Fibroblast of lung (primary cell): Measurements from ENCODE around the gene TWIST1. TPM values are rescaled to one million over a fixed set of nuclear protein-coding genes. Genes with fewer than 3 reads are reported as not detected.

ENCODE experiments used
- DNase-seq, 2 donors: peaks; one replicate each; pipeline versions ENCODE4 v3.0.0 to v3.0.0-alpha.2; 2010; ENCODE audit warnings: low read depth in 2 of 2
- H2AFZ ChIP-seq: 2 replicates; pipeline ENCODE4 v1.5.1; 2012; ENCODE audit warnings: low read length, control low read depth, inconsistent platforms
- H3K27ac ChIP-seq: 2 replicates; pipeline ENCODE4 v1.5.1; 2011; ENCODE audit warnings: low read length, control low read depth; ENCODE audit not compliant: insufficient read depth
- H3K27me3 ChIP-seq: 2 replicates; pipeline ENCODE4 v1.5.1; 2011; ENCODE audit warnings: mild to moderate bottlenecking, low read length; ENCODE audit not compliant: control insufficient read depth, insufficient read depth
- H3K36me3 ChIP-seq: 2 replicates; pipeline ENCODE4 v1.5.1; 2011; ENCODE audit warnings: low read length; ENCODE audit not compliant: control insufficient read depth, insufficient read depth
- H3K4me1 ChIP-seq: 2 replicates; pipeline ENCODE4 v1.5.1; 2011; ENCODE audit warnings: low read length; ENCODE audit not compliant: control insufficient read depth, insufficient read depth; ENCODE audit errors: extremely low read depth
- H3K4me2 ChIP-seq: 2 replicates; pipeline ENCODE4 v1.5.1; 2011; ENCODE audit warnings: low read length, control low read depth; ENCODE audit not compliant: insufficient read depth; ENCODE audit errors: extremely low read depth
- H3K4me3 ChIP-seq, 4 experiments: fragments of 200-600 bp in 1 of 4; sonication (generic) in 1 of 4; replicated peaks in 1 of 4; 2 replicates each; pipeline ENCODE4 v1.5.1; 2011 to 2016; ENCODE audit warnings: low read length in 4 of 4, low read depth in 3 of 4, mild to moderate bottlenecking in 3 of 4, control low read depth in 2 of 4, inconsistent platforms in 1 of 4, mixed read lengths in 1 of 4; ENCODE audit not compliant: insufficient read depth in 1 of 4; ENCODE audit errors: control extremely low read depth in 1 of 4
- H3K79me2 ChIP-seq: 2 replicates; pipeline ENCODE4 v1.5.1; 2012; ENCODE audit warnings: mild to moderate bottlenecking, low read length, inconsistent platforms; ENCODE audit not compliant: control insufficient read depth, insufficient read depth
- H3K9ac ChIP-seq: 2 replicates; pipeline ENCODE4 v1.5.1; 2011; ENCODE audit warnings: mild to moderate bottlenecking, low read length, control low read depth; ENCODE audit not compliant: insufficient read depth
- H3K9me3 ChIP-seq: 2 replicates; pipeline ENCODE4 v1.5.1; 2012; ENCODE audit warnings: low read depth, low read length; ENCODE audit not compliant: control insufficient read depth, insufficient read depth
- H4K20me1 ChIP-seq: 2 replicates; pipeline ENCODE4 v1.5.1; 2011; ENCODE audit warnings: low read length; ENCODE audit not compliant: control insufficient read depth, insufficient read depth; ENCODE audit errors: extremely low read depth
- EZH2 ChIP-seq: IDR thresholded peaks from 2 replicates; pipeline ENCODE4 v1.5.1; 2012; ENCODE audit warnings: low read length, control low read depth, mild to moderate bottlenecking; ENCODE audit errors: missing control alignments
- polyA plus RNA-seq, 2 donors: library from polyadenylated mRNA; depleted of rRNA in 1 of 2; stranded (reverse) in 1 of 2; unstranded in 1 of 2; fragments of >200 nt; gene quantifications; 2 replicates each; pipeline ENCODE4 v1.2.1, GENCODE V29; 2011 to 2012; ENCODE audit warnings: missing spikeins in 1 of 2
- total RNA-seq: library from RNA; depleted of rRNA; stranded (reverse); fragments of >200 nt; gene quantifications from 2 replicates; pipeline ENCODE4 v1.2.1, GENCODE V29; 2014
- TF ChIP-seq, protein P1 (sequence below), 2 donors: IDR thresholded peaks in 1 of 2; conservative IDR thresholded peaks in 1 of 2; 1 replicate in 1 of 2; 2 replicates in 1 of 2; pipeline ENCODE4 v1.5.1; 2011 to 2012; ENCODE audit warnings: low read length in 2 of 2, control low read depth in 1 of 2, inconsistent platforms in 1 of 2, low read depth in 1 of 2, mild to moderate bottlenecking in 1 of 2

Gene TWIST1
- total and polyA plus RNA-seq, 2 donors (not counting 1 experiment from before 2014, with no cell fraction given): 3.6 to 31.2 TPM

- Histone ChIP-seq H3K4me1 (no peaks in the 10 kb centered on the region), H3K36me3 (no peaks in the 10 kb centered on the region), H3K9ac (no peak overlapping the region), H3K4me3 (peak overlapping the region in 2 of 4 experiments; percentile 12 to 33), H3K27me3 (peaks cover 25% of the 10 kb centered on the region), H3K4me2 (no peak overlapping the region), H3K9me3 (no peaks in the 10 kb centered on the region), H4K20me1 (no peaks in the 10 kb centered on the region), H2AFZ (no peak overlapping the region), H3K79me2 (no peaks in the 10 kb centered on the region), H3K27ac (no peak overlapping the region)
- no peak for DNase-seq
- TF ChIP-seq, protein P1, sequence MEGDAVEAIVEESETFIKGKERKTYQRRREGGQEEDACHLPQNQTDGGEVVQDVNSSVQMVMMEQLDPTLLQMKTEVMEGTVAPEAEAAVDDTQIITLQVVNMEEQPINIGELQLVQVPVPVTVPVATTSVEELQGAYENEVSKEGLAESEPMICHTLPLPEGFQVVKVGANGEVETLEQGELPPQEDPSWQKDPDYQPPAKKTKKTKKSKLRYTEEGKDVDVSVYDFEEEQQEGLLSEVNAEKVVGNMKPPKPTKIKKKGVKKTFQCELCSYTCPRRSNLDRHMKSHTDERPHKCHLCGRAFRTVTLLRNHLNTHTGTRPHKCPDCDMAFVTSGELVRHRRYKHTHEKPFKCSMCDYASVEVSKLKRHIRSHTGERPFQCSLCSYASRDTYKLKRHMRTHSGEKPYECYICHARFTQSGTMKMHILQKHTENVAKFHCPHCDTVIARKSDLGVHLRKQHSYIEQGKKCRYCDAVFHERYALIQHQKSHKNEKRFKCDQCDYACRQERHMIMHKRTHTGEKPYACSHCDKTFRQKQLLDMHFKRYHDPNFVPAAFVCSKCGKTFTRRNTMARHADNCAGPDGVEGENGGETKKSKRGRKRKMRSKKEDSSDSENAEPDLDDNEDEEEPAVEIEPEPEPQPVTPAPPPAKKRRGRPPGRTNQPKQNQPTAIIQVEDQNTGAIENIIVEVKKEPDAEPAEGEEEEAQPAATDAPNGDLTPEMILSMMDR (conservative IDR thresholded peaks at IDR 0.05 in 1 of 2, IDR thresholded peaks at IDR 0.05 in 1 of 2; ENCODE audit: low read depth in 1 of 2, low read length in 2 of 2): no peak
- peak; percentile 60 for TF ChIP-seq EZH2
Measured at GRCh38 chr7:19143881-19144574, 26.6 kb upstream of the TWIST1 start.

- no peak for TF ChIP-seq EZH2
- TF ChIP-seq, protein P1 (conservative IDR thresholded peaks at IDR 0.05 in 1 of 2, IDR thresholded peaks at IDR 0.05 in 1 of 2; ENCODE audit: low read depth in 1 of 2, low read length in 2 of 2): no peak
- no peak overlapping the region for H3K4me3 ChIP-seq
- no peak overlapping the region for H2AFZ ChIP-seq
- no peak for DNase-seq
- H3K9ac ChIP-seq: no peak overlapping the region
- H3K27me3 ChIP-seq: peaks cover 11% of the 10 kb centered on the region
- no peaks in the 10 kb centered on the region for H3K9me3 ChIP-seq
- H3K36me3 ChIP-seq: no peaks in the 10 kb centered on the region
- no peaks in the 10 kb centered on the region for H4K20me1 ChIP-seq
- H3K4me1 ChIP-seq: no peaks in the 10 kb centered on the region
- H3K27ac ChIP-seq: no peak overlapping the region
- H3K4me2 ChIP-seq: no peak overlapping the region
- H3K79me2 ChIP-seq: no peaks in the 10 kb centered on the region
Measured at GRCh38 chr7:19139706-19140327, 22.4 kb upstream of the TWIST1 start.

GRCh38 chr7:19133886-19134285, 16.4 kb upstream of the TWIST1 start:
- H3K36me3 ChIP-seq: no peaks in the 10 kb centered on the region
- no peak for TF ChIP-seq EZH2
- TF ChIP-seq, protein P1 (conservative IDR thresholded peaks at IDR 0.05 in 1 of 2, IDR thresholded peaks at IDR 0.05 in 1 of 2; ENCODE audit: low read depth in 1 of 2, low read length in 2 of 2): no peak
- no peaks in the 10 kb centered on the region for H3K9me3 ChIP-seq
- no peaks in the 10 kb centered on the region for H3K4me1 ChIP-seq
- no peak overlapping the region for H3K9ac ChIP-seq
- H3K4me2 ChIP-seq: no peak overlapping the region
- H3K27ac ChIP-seq: no peak overlapping the region
- H3K27me3 ChIP-seq: no peaks in the 10 kb centered on the region
- H3K79me2 ChIP-seq: no peaks in the 10 kb centered on the region
- H2AFZ ChIP-seq: no peak overlapping the region
- H4K20me1 ChIP-seq: no peaks in the 10 kb centered on the region
- no peak overlapping the region for H3K4me3 ChIP-seq
- DNase-seq: no peak
